ENCODE results near the gene PDK1.

The PDK1 gene

DNA sequence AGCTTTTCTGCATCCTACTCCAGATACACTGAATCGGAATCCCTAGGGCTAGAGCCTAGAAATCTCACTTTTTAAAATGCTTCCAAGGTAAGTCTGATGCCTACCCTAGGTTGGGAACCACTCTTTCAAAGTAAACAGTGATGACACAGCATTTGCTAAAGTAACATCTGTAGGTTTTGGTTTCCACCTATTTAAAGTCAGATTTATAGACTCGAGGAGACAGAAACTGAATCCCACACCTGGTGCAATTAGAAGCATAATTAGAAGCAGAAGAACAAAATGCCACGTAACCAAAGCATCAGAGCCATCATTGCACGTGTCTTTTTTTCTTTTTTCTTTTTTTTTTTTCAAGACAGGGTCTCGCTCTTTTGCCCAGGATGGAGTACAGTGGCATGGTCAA, 40.9 kb downstream of the PDK1 start:
- no peak for DNase-seq (ENCODE audit: low read depth in 2 of 2, low spot score in 1 of 2)

DNA sequence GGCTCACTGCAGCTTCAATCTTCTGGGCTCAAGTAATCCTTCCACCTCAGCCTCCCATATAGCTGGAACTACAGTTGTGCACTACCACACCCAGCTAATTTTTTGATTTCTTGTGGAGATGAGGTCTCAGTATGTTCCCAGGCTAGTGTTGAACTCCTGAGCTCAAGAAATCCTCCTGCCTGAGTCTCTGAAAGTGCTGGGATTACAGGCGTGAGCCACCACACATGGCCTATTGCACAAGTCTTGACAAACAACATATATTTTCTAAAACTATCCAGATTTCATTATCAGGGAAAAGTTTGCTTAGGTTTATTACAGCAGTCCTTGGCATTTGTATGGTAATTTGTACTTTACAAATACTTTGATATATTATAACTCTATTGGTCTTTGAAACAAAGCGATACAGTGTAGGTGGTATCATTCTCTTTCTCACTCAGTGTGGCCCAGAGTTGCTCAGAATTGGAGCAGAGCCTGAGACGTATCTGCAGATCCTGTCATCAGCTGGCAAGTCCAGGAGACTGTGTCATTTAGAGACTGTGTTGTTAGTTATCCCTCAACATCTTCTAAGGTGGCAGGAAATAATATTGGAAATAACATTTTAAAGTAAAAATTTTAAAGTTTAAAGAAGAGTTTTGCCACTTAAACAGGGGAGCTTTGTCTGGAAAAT, 41.4 kb downstream of the PDK1 start:
- DNase-seq (ENCODE audit: low read depth in 2 of 2, low spot score in 1 of 2): no peak

DNA sequence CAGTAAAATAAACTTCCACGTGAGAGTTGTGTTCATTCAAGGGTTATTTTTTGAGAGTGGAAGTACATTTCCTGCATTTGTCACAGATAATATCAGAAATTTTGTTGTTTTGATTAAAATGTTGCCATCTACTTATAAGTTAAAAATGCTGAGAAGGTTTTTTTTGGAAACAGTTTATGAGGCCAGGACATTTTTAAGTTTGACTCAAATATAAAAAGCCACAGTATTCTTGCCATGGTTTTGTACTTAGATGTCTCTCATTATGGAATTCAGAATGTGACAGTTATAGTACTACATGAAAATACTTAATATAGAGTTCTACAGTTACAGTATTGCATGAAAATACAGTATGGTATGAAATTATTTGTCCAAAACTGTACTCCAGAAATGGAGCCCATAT, 44.1 kb downstream of the PDK1 start:
- no peak for DNase-seq (ENCODE audit: low read depth in 2 of 2, low spot score in 1 of 2)

DNA sequence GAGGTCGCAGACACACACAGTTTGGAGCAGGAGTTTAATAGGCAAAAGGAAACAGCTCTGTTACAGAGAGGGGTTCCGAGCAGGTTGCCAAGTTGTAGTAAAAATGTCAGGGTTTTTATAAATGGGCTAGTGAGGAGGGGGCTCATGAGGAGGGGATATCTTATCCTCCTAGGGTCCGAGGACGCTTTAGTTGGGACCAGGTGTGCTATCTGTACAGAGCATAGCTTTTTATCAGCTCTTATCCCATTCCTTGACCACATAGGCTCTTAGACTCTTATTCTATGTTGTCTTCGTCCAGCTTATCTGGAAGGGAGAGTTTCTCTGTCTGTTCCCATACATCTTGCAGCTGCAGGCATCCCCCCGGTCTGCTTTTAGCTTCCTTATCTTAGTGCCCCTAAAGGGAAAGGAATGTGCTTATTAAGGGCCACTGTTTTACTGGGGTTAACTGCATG, 44.7 kb downstream of the PDK1 start:
- no peak for DNase-seq (ENCODE audit: low read depth in 2 of 2, low spot score in 1 of 2)

DNA sequence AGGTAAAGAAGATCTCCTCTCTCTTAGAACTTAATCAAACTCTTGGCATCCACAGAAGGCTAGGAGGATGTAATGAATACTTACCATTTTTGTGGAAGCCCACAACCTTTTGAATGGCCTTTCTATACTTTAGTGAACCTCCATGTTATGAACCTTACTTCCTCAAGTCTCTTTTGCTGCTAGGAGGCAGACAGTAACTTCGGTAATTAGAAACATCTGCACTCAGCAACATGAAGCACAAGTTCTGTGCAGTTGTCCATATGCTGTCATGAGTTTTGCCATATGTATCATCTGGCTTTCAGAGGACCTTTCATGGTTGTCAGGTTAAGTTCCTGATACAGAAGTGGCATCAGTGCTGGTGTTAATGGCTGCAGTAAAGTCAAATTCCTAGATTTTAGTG, 50.4 kb downstream of the PDK1 start:
- no peak for DNase-seq (ENCODE audit: low read depth in 2 of 2, low spot score in 1 of 2)

DNA sequence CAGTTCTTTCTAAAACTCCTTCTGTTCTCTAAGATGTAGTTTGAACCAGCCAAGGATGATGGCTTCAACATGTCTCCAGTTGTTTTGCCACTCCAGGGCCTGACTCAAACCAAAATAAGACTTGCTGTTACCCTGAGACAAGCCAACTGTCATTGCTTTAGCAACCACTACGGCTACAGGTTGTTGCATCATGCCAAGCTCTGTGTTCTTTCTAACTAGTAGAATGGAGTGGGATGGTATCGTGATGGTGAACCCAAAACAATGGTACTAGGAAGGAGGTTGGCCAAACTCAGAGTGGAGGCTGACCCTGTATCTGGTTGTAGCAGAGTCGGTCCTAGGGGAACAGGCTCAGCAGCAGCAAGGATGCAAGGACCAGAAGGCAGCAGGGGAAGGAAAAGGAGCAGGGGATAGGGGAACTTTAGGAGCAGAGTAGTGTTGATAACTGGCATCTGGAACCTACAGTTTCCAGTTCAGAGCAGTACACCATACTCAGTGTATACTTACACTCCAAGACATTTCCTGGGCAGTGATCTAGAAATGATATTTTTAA, 51.6 kb downstream of the PDK1 start:
- DNase-seq (ENCODE audit: low read depth in 2 of 2, low spot score in 1 of 2): no peak

DNA sequence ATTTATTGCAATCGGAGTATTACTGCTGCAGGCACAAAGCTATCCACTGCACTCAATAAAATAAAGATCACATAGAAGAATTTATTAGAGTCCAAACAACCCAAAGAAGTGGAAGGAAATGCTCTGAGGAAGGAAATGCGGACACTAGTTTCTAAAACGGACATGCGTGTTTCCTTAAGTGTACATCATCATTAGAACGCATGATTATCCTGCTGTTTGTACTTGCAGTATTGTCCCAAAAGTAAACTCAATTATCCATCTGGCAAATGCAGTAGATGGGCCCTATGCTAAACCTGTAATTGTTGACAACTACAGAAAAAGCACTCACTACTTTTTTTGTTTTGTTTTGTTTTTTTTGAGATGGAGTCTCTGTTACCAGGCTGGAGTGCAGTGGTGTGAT, 53.6 kb downstream of the PDK1 start:
- no peak for DNase-seq (ENCODE audit: low read depth in 2 of 2, low spot score in 1 of 2)

DNA sequence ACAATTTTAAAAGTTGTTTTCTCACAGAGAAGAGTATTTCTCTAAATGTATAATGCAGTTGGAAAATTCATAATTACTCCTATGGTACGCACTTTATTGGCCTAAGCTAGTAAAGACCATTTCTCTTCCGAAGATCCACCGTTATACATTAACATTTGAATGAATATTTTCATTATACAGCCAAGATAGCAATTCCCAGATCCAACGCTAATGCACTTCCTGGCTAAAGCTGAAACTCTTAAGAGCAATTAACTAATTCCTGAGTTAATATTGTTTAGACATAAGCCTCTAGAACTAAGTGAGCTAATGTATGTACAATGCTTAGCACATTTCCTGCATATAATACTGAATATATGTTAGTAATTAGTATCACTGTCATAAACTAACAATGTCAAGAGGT, 56.2 kb downstream of the PDK1 start:
- no peak for DNase-seq (ENCODE audit: low read depth in 2 of 2, low spot score in 1 of 2)

DNA sequence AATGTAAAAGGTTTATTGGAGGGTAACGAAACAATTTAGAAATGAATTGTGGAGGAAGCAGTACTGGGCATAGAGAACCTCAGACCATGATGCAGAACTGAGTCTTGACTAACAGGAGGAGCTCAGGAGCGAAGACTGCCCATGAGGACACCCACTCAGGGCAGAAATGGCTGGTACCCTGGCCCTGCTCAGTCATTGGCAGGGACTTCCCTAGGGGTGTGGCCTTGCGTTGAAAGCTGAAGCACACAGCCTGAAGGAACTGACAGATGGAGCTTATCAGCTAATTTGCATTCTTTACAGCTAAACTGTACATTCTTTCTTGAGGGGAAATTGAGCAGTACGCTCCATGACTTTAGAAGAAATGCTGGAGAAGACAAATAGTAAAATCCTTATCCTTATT, 57.1 kb downstream of the PDK1 start:
- DNase-seq (ENCODE audit: low read depth in 2 of 2, low spot score in 1 of 2): no peak

DNA sequence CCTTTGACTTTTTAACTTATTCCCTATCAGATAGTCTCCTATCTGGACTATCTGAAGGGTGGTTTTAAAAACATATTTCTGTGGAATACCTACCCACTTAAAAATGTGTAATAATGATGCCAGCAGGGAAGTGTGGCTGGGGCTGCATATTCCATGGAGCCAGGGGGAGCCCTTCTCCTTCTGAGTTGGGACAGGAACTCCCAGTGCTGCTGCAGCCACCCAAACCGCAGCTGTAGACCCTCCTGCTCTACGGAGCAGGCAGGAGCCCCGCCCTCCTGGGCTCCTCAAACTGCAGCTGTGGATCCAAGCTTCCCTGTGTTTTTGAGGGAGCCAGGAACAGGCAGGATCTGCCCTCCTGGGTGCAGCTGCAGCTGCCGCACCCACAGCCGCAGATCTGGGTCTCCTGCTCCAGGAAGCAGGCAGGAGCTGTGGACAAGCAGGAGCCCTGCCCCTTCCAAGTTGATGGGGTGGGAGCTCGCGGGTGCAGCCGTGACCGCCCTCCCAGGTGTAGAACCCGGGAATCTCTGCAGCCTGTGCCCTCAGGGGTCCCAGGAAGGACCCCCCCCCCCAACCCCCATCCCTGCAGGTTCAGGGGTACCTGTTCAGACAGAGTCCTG, 57.8 kb downstream of the PDK1 start:
- DNase-seq (ENCODE audit: low read depth in 2 of 2, low spot score in 1 of 2): no peak

DNA sequence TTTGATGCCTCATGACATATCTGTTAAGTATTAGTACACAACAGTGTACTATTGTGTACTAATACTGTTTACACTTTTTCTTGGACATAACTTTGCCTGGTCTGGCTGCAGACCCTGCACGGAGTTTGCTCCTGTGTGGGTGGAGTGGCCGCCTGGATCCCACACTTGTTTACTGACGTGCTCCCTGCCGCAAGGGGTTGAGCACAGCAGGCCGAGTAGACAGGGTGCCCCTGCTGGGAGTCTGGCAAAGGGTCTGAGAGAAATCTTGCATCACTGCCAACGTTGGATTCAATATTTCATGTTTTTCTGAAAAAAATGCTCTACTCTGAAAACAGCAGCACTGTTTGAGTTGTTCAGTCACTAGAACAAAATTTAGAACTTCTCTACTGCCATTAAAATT, 59.0 kb downstream of the PDK1 start:
- DNase-seq (ENCODE audit: low read depth in 2 of 2, low spot score in 1 of 2): no peak

DNA sequence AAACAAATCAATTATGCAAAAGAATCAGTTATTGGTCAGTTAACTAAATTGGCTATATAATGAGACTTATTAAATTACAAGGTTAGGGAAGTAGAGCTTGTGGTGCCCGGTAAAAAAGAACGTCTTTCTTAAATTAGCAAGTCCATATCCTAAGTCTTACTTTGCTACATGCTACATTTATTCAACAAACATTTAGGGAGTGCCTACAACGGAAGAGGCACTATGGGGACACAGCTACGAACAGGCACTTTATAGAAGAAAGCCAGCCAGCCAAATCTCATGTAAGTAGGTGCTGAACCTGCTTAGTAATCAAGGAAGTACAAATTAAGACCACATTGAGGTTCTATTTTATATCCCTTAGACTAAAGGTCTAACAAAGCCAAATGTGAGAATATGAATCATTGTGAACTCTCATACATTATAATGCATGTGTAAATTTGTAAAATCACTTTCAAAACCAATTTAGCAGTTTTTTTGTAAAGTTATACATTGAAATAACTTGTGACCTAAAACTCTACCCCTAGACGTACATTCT, 59.9 kb downstream of the PDK1 start:
- DNase-seq (ENCODE audit: low read depth in 2 of 2, low spot score in 1 of 2): no peak

DNA sequence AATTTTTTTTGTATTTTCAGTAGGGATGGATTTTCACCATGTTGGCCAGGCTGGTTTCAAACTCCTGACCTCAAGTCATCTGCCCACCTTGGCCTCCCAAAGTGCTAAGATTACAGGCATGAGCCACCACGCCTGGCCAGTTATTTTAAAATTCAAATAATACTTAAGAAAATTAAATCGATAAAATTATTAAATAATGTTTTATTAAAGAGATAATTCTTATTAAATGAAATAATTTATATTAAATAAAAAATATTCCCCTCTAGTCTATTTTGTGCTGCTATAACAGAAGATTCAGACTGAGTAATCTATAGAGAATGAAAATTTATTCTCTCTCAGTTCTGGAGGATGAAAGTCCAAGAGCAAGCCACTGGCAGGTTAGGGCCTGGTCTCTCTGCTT, 61.2 kb downstream of the PDK1 start:
- DNase-seq (ENCODE audit: low read depth in 2 of 2, low spot score in 1 of 2): no peak

DNA sequence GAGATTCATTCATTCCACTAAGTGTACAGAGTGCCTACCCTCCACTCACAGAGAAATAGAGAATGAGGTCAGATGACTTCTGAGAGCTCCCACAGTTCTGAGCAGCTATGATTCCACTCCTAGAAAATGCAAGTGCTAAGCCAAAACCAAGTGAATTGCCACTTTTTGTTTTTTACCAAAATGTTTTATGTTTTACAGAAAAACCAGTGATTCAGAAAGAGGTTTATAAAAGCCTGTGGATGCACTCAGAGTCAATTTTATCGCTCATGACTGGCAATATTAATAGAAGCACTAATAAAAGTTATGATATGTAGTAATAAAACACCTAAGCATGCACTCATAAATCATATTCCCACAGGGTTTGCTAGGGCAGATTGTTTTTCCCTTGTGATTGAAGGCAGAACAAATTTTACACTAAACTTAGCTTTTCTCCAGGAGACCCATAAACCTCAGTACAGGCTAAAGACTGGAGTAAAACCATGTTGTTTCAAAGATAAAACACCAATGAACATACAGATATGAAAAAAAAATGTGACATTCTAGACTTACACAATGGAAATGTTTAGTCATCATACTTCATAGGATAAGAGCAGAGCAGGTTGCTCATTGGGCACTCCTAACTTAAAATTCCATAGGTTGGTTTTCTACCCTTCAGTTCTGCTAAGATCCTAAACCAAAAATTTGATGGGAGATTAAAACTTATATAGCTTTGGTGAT, 67.5 kb downstream of the PDK1 start:
- no peak for DNase-seq (ENCODE audit: low read depth in 2 of 2, low spot score in 1 of 2)

DNA sequence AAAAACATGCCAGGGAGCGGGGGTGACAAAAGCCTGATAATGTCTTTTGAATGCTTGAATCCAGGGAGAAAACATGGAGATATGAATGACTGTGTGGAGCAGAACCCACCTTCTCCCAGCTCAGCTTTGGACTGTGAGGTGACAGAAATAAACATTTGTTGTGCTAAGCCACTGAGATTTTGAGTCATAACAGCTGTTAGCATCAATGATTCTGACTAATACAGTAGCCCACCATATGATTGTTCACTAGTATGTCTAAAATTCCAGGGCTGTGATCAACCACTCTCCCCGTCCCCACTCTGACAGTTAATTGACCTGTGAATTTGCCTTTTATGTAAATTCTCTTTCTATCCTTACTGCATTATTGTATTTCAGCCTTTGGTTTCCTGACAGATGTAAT, 69.1 kb downstream of the PDK1 start:
- no peak for DNase-seq (ENCODE audit: low read depth in 2 of 2, low spot score in 1 of 2)

DNA sequence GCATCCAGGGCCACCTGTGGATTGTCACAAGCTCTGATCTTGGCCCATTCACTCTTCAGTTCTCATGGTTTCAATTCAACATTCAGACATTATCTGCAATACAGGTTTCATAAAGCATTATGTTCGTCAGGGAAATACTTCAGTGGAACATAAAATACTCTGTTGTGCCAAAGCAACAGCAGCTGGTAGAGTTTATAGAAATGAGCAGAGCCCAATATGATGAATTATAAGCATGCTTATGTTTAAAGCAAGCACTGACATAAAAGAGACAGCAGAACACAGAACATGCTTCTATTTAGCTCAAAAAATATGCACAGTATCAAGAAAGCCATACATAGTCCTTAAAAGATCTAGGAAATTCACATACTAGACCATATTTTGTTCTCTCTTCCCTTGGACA, 71.3 kb downstream of the PDK1 start:
- no peak for DNase-seq (ENCODE audit: low read depth in 2 of 2, low spot score in 1 of 2)

DNA sequence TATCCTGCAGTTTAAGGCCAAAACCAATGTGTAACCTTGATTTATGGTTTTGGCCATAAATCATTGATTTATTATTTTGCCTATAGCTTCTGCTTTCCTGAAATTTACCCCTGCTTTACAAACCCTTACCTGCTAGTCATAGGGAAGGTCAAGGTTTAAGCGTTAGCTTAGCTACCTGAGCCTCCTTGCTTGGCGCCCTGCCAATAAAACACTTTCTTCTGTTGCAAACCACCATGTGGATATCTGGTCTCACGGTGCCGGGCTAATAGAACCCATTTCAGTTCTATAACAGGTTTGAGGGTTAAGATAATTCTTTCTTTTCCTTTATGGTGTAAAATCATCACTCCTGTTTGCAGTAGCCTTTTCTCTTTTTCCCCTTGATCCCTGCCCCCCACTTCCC, 72.2 kb downstream of the PDK1 start:
- no peak for DNase-seq (ENCODE audit: low read depth in 2 of 2, low spot score in 1 of 2)

DNA sequence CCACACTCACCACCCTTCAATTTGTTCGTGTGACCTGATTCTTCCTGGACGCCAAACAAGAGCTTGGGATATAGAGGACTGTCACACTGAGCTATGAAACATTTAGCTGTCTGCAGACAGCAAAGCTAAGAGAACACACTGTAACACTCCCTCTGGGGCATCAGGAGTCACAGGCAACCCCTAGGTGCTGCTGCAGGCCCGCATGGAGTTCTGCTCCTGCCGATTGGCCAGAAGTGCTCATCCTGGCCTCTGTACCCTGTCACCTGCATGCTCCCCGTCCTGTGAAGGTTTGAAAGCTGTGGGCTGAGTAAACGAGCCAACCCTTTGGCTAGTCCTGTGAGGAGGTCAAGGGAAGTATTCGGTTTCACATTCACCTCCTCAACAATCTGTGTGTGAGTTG, 73.7 kb downstream of the PDK1 start:
- no peak for DNase-seq (ENCODE audit: low read depth in 2 of 2, low spot score in 1 of 2)

DNA sequence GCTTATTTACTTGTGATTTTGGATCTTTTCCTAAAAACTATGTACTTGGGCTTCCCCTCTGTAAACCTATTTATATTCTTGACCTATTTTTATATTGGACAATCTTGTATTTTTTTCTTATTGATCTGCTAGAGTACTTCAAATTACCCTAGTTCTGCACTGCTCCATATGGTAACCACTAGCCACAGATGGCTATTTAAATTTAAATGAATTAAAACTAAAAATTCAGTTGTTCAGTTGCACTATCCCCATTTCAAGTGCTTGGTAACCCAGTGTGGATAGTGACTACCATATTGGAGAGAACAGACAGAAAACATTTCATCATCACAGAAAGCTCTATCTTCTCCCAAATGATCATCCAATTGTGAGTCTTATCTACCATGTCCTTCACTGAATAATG, 74.3 kb downstream of the PDK1 start:
- no peak for DNase-seq (ENCODE audit: low read depth in 2 of 2, low spot score in 1 of 2)

DNA sequence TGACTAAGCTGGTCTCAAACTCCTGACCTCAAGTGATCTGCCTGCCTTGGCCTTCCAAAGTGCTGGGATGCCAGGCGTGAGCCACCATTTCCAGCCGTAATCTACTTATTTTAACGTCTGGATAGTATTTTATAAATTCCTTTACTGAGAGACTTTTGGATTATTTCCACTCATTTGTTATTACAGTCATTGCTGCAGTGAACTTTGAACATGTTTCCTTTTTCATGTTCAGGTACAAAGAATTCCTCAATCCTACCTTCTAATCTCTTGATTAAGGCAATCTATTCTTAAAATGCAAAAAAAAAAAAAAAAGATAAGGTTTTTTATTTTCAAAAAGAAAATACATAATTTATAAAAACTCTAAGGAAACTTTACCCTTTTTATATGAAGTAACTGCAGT, 78.6 kb downstream of the PDK1 start:
- DNase-seq (ENCODE audit: low read depth in 2 of 2, low spot score in 1 of 2): no peak

DNA sequence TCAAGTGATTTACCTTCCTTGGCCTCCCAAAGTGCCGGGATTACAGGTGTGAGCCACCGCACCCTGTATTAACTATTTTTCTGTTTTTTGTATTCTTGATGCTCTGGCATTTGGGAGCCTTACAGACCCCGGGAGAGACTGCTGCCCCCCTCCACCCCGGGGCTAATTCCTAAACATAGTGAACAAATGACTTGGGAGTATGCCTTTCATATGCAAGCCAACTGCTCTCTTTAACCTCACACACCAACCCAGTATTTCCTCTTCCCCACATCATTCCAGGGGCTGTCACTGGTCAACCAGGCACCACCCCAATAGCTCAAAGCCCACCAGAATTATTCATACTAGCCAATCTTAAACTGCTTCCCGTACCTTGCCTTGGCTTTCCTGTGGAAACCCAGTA, 79.7 kb downstream of the PDK1 start:
- DNase-seq (ENCODE audit: low read depth in 2 of 2, low spot score in 1 of 2): no peak

DNA sequence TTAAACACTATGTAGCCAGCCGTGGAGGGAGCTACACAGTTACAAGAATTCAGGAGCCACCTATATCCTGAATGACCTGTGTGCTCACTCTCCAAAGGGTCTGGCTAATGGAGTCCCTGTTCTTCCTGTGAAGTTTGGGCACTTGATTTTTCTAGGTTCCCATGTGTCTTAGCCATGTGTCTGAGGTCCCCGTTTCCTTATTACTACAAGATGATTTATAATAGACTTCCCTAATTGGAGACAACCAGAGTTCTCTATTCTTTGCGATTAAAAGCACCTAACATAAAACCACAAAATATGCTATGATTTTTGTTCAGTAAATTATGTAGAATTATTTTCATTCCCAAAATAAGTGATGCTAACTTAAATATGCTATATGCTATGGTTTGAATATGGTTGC, 83.4 kb downstream of the PDK1 start:
- DNase-seq (ENCODE audit: low read depth in 2 of 2, low spot score in 1 of 2): no peak

Data from stimulated activated CD8-positive, alpha-beta memory T cell treated with anti-CD3 and anti-CD28 coated beads, Interleukin-4, amount 100 ng/mL, for 1 hour (primary cell).